T-cell (primary cell): Measurements from ENCODE around the gene AFF4. TPM values are rescaled to one million over a fixed set of nuclear protein-coding genes. Genes with fewer than 3 reads are reported as not detected.
A peak's percentile ranks its signal among the peaks of the same experiment; 100 is the strongest.

Source experiments
- ATAC-seq, 4 experiments: fragments of 200-7000 bp in 3 of 4; fragments of 150-1000 bp in 1 of 4; cut with Tn5 transposase; replicated peaks in 1 of 4; 1 replicate in 3 of 4; 2 replicates in 1 of 4; pipeline ENCODE4 v1.10.0; 2021; ENCODE audit warnings: moderate library complexity in 3 of 4, mild to moderate bottlenecking in 2 of 4, moderate number of reproducible peaks in 1 of 4
- CTCF ChIA-PET, 2 donors: fragments of 300-600 bp; sonication (Branson Sonifier 250); formaldehyde crosslinking; loops; one replicate each; lab custom pipeline; 2022; ENCODE audit warnings: antibody characterized with exemption in 2 of 2; lab: Charles Lee
- POLR2A ChIA-PET, 2 donors: fragments of 300-600 bp; sonication (Branson Sonifier 250); formaldehyde crosslinking; loops; one replicate each; lab custom pipeline; 2022; ENCODE audit warnings: antibody characterized with exemption in 2 of 2; lab: Charles Lee
- DNase-seq, 35 experiments: peaks; one replicate each; pipeline versions ENCODE4 v3.0.0 to v3.0.0-alpha.2; 2013 to 2023
- H3K27ac ChIP-seq: one replicate; pipeline ENCODE4 v1.5.1; 2013; ENCODE audit warnings: low read length
- H3K27me3 ChIP-seq, 2 experiments: replicated peaks in 1 of 2; 1 replicate in 1 of 2; 2 replicates in 1 of 2; pipeline versions ENCODE4 v1.6.1 to v1.7.0; 2013; ENCODE audit warnings: low read length in 1 of 2, mixed read lengths in 1 of 2; ENCODE audit not compliant: control insufficient read depth in 2 of 2, insufficient read depth in 2 of 2; ENCODE audit errors: extremely low read depth in 1 of 2
- H3K36me3 ChIP-seq, 2 donors: 1 replicate in 1 of 2; 2 replicates in 1 of 2; pipeline versions ENCODE4 v1.6.1 to v1.7.0; 2013; ENCODE audit warnings: low read length in 1 of 2; ENCODE audit not compliant: control insufficient read depth in 2 of 2, insufficient read depth in 1 of 2; ENCODE audit errors: extremely low read depth in 1 of 2
- H3K4me1 ChIP-seq, 2 experiments: 1 replicate in 1 of 2; 2 replicates in 1 of 2; pipeline versions ENCODE4 v1.6.1 to v1.7.0; 2013; ENCODE audit warnings: low read length in 2 of 2, mixed read lengths in 1 of 2; ENCODE audit not compliant: insufficient read depth in 2 of 2, control insufficient read depth in 1 of 2; ENCODE audit errors: extremely low read depth in 1 of 2
- H3K4me3 ChIP-seq, 2 donors: 1 replicate in 1 of 2; 2 replicates in 1 of 2; pipeline versions ENCODE4 v1.5.1 to v1.7.0; 2013; ENCODE audit warnings: mild to moderate bottlenecking in 2 of 2, low read length in 1 of 2, moderate library complexity in 1 of 2; ENCODE audit not compliant: control insufficient read depth in 1 of 2; ENCODE audit errors: extremely low read depth in 1 of 2
- H3K9me3 ChIP-seq: 2 replicates; pipeline ENCODE4 v1.7.0; 2013
- H3K27ac Mint-ChIP-seq, 2 donors: one replicate each; pipeline ENCODE4 v1.8.0; 2020 to 2021; ENCODE audit warnings: mild to moderate bottlenecking in 2 of 2, mixed read lengths in 2 of 2
- H3K27me3 Mint-ChIP-seq, 2 donors: one replicate each; pipeline ENCODE4 v1.8.0; 2021 to 2022; ENCODE audit warnings: mixed read lengths in 2 of 2
- H3K36me3 Mint-ChIP-seq: one replicate; pipeline ENCODE4 v1.8.0; 2021; ENCODE audit warnings: mixed read lengths
- H3K4me1 Mint-ChIP-seq, 3 donors: one replicate each; pipeline ENCODE4 v1.8.0; 2020 to 2022; ENCODE audit warnings: mixed read lengths in 3 of 3, mild to moderate bottlenecking in 1 of 3
- H3K4me3 Mint-ChIP-seq, 3 donors: one replicate each; pipeline ENCODE4 v1.8.0; 2020 to 2022; ENCODE audit warnings: mild to moderate bottlenecking in 3 of 3, mixed read lengths in 3 of 3, moderate library complexity in 3 of 3
- H3K9me3 Mint-ChIP-seq, 3 donors: one replicate each; pipeline ENCODE4 v1.8.0; 2020 to 2022; ENCODE audit warnings: mixed read lengths in 3 of 3
- WGBS: methylation state at CpG from one replicate; pipeline ENCODE4 v1.1.5; 2013; ENCODE audit warnings: missing lambda C conversion rate; ENCODE audit not compliant: insufficient coverage; 5-methylcytosine and 5-hydroxymethylcytosine counted together
- total RNA-seq, 35 experiments: library from RNA in 6 of 35; stranded (reverse) in 6 of 35; fragments of 120-200 nt in 1 of 35; gene quantifications; one replicate each; pipeline versions ENCODE4 v1.2.1 to v1.2.4 and lab custom pipeline; 2013 to 2026

Gene AFF4
- total RNA-seq, 5 donors from 2014 or later (not counting 1 experiment from before 2014, with no cell fraction given): 44.2 to 74.1 (median 53.0) TPM

- 100% methylated on average over 1 of the region's 3 CpGs for WGBS
- H3K4me1 Mint-ChIP-seq: peaks cover 15 to 23% (median 17%) of the 10 kb centered on the region in 3 donors
- Histone ChIP-seq H3K4me3 (no peak overlapping the region), H3K36me3 (peaks cover 5 to 27% of the 10 kb centered on the region in 2 donors), H3K27me3 (no peaks in the 10 kb centered on the region), H3K4me1 (no peaks in the 10 kb centered on the region), H3K27ac (no peak overlapping the region), H3K9me3 (no peaks in the 10 kb centered on the region)
- no peak overlapping the region for H3K4me3 Mint-ChIP-seq
- H3K27me3 Mint-ChIP-seq: no peaks in the 10 kb centered on the region
- H3K27ac Mint-ChIP-seq: no peak overlapping the region
- POLR2A ChIA-PET: no interaction called here
- ATAC-seq (no peak), DNase-seq (no peak)
- CTCF ChIA-PET: interaction anchor here in 1 of 2 donors (0.5 kb wide), 1 partner anchor 1804 kb away, joined by 4 read pairs; no protein-coding TSS in a partner anchor
- no peaks in the 10 kb centered on the region for H3K9me3 Mint-ChIP-seq
- peaks cover 35% of the 10 kb centered on the region for H3K36me3 Mint-ChIP-seq
Observed at GRCh38 chr5:132901730-132902129, 61.7 kb downstream of the AFF4 start.

DNA sequence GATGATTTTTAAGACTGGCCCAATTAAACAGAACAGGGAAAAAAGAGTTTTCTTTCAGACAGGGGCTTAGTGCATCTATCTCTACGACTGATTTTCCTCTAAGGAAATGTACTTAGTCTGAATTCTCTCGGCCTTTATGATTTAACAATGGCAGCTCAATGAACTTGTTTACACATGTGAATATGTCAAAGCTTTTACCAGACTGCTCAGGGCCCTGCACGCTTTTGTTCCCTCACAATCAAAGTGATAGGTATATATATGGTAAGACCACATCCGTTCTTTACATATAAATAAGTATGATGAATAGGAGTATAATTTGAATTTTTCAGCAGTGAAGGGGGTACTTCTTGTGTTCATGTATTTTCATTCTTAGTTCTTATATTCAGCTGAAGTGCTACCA is 62.4 kb downstream of the AFF4 start:
- H3K4me1 ChIP-seq: no peaks in the 10 kb centered on the region
- Mint-ChIP-seq H3K27me3 (no peaks in the 10 kb centered on the region), H3K4me1 (peaks cover 16 to 25% (median 16%) of the 10 kb centered on the region in 3 donors), H3K4me3 (no peak overlapping the region), H3K36me3 (peaks cover 42% of the 10 kb centered on the region), H3K9me3 (no peaks in the 10 kb centered on the region), H3K27ac (no peak overlapping the region)
- POLR2A ChIA-PET: no interaction called here
- H3K27me3 ChIP-seq: no peaks in the 10 kb centered on the region
- CTCF ChIA-PET: no interaction called here
- DNase-seq (no peak), ATAC-seq (no peak)
- H3K4me3 ChIP-seq: no peak overlapping the region
- H3K9me3 ChIP-seq: no peaks in the 10 kb centered on the region
- peaks cover 5 to 34% of the 10 kb centered on the region in 2 donors for H3K36me3 ChIP-seq
- WGBS: 100% methylated on average over 1 of the region's 4 CpGs
- H3K27ac ChIP-seq: no peak overlapping the region

DNA sequence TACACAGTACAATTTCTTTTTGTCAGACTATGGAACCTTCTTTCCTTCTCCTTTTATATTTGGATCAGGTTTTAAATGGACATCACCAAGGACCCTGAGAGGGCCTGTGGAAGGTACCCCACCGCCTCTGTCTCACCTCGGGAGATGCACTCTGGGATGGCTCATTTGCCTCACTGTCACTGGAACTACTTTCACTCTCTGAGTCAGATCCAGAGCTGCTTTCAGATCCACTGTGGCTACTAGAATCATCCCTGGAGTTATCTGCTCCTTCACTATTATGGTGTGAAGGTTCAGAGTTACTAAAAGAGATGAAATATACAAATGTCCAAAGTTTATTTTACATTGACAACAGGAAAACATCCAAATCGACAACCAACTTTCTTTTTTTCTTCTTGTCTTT is 65.3 kb downstream of the AFF4 start:
- Mint-ChIP-seq H3K36me3 (peaks cover 49% of the 10 kb centered on the region), H3K27ac (no peak overlapping the region), H3K9me3 (no peaks in the 10 kb centered on the region), H3K27me3 (no peaks in the 10 kb centered on the region), H3K4me1 (peaks cover under 1 to 8% (median 6%) of the 10 kb centered on the region in 3 donors), H3K4me3 (no peak overlapping the region)
- H3K9me3 ChIP-seq: no peaks in the 10 kb centered on the region
- no peak for ATAC-seq
- 76% methylated on average over 3 of the region's 3 CpGs for WGBS
- CTCF ChIA-PET: no interaction called here
- no peak for DNase-seq
- H3K4me3 ChIP-seq: no peak overlapping the region
- no peak overlapping the region for H3K27ac ChIP-seq
- POLR2A ChIA-PET: no interaction called here
- peaks cover 5 to 56% of the 10 kb centered on the region in 2 donors for H3K36me3 ChIP-seq
- H3K4me1 ChIP-seq: no peaks in the 10 kb centered on the region
- H3K27me3 ChIP-seq: no peaks in the 10 kb centered on the region

- whole genome bisulfite sequencing: 70% methylated on average over 3 of the region's 7 CpGs
- H3K27ac Mint-ChIP-seq: peak overlapping the region in 1 of 2 donors; percentile 36
- H3K27ac ChIP-seq: no peak overlapping the region
- DNase-seq: no peak
- no peaks in the 10 kb centered on the region for H3K27me3 ChIP-seq
- H3K27me3 Mint-ChIP-seq: no peaks in the 10 kb centered on the region
- peaks cover 0 to 8% (median 6%) of the 10 kb centered on the region in 3 donors for H3K4me1 Mint-ChIP-seq
- no peak overlapping the region for H3K4me3 Mint-ChIP-seq
- POLR2A ChIA-PET: no interaction called here
- H3K4me1 ChIP-seq: no peaks in the 10 kb centered on the region
- peaks cover 5 to 62% of the 10 kb centered on the region in 2 donors for H3K36me3 ChIP-seq
- CTCF ChIA-PET: interaction anchor here in 1 of 2 donors (0.6 kb wide), 1 partner anchor 8 kb away, joined by 4 read pairs; no protein-coding TSS in a partner anchor
- no peaks in the 10 kb centered on the region for H3K9me3 ChIP-seq
- H3K9me3 Mint-ChIP-seq: no peaks in the 10 kb centered on the region
- H3K4me3 ChIP-seq: no peak overlapping the region
- ATAC-seq: no peak
- H3K36me3 Mint-ChIP-seq: peaks cover 59% of the 10 kb centered on the region
Observed at GRCh38 chr5:132896685-132897084, 66.7 kb downstream of the AFF4 start.

- Mint-ChIP-seq H3K27ac (no peak overlapping the region), H3K36me3 (peaks cover 54% of the 10 kb centered on the region), H3K9me3 (no peaks in the 10 kb centered on the region), H3K4me1 (peaks cover 0 to 6% (median 4%) of the 10 kb centered on the region in 3 donors), H3K27me3 (no peaks in the 10 kb centered on the region), H3K4me3 (no peak overlapping the region)
- H3K9me3 ChIP-seq: no peaks in the 10 kb centered on the region
- DNase-seq (no peak), ATAC-seq (no peak)
- no peaks in the 10 kb centered on the region for H3K27me3 ChIP-seq
- CTCF ChIA-PET: interaction anchor here in 1 of 2 donors (0.5 kb wide), 1 partner anchor 727 kb away, joined by 7 read pairs; no protein-coding TSS in a partner anchor
- WGBS: 83% methylated on average over 1 of the region's 4 CpGs
- no peak overlapping the region for H3K4me3 ChIP-seq
- POLR2A ChIA-PET: no interaction called here
- peaks cover 5 to 66% of the 10 kb centered on the region in 2 donors for H3K36me3 ChIP-seq
- H3K27ac ChIP-seq: no peak overlapping the region
- H3K4me1 ChIP-seq: no peaks in the 10 kb centered on the region
Observed at GRCh38 chr5:132895719-132896305, 67.6 kb downstream of the AFF4 start.

GRCh38 chr5:132890817-132891216 is 72.6 kb downstream of the AFF4 start:
- Mint-ChIP-seq H3K4me3 (no peak overlapping the region), H3K27ac (no peak overlapping the region), H3K36me3 (peaks cover 60% of the 10 kb centered on the region), H3K4me1 (peaks cover 0 to 2% (median 0%) of the 10 kb centered on the region in 3 donors), H3K27me3 (no peaks in the 10 kb centered on the region), H3K9me3 (no peaks in the 10 kb centered on the region)
- no peaks in the 10 kb centered on the region for H3K4me1 ChIP-seq
- ChIA-PET POLR2A (no interaction called here), CTCF (interaction anchor here in 1 of 2 donors (1.0 kb wide), 1 partner anchor 11 kb away, joined by 4 read pairs; no protein-coding TSS in a partner anchor)
- H3K27ac ChIP-seq: no peak overlapping the region
- DNase-seq (no peak), ATAC-seq (no peak)
- no peak overlapping the region for H3K4me3 ChIP-seq
- no peaks in the 10 kb centered on the region for H3K27me3 ChIP-seq
- no peaks in the 10 kb centered on the region for H3K9me3 ChIP-seq
- peaks cover 3 to 83% of the 10 kb centered on the region in 2 donors for H3K36me3 ChIP-seq
- WGBS: 93% methylated on average over 3 of the region's 4 CpGs
